HG03066 (cell line): ENCODE data around the gene POLA2.
A peak's percentile ranks its signal among the peaks of the same experiment; 100 is the strongest.
"Not testable (repeated sequence)": the region's sequence is repeated elsewhere in the genome, so short reads cannot be mapped to it uniquely, and the experiment has no call there.

Source experiments
- ATAC-seq: cut with Tn5 transposase; IDR thresholded peaks from one replicate; pipeline ENCODE4 v1.9.1; 2021; ENCODE audit warnings: low read depth; ENCODE audit not compliant: unreplicated experiment

POLA2 gene, protein sequence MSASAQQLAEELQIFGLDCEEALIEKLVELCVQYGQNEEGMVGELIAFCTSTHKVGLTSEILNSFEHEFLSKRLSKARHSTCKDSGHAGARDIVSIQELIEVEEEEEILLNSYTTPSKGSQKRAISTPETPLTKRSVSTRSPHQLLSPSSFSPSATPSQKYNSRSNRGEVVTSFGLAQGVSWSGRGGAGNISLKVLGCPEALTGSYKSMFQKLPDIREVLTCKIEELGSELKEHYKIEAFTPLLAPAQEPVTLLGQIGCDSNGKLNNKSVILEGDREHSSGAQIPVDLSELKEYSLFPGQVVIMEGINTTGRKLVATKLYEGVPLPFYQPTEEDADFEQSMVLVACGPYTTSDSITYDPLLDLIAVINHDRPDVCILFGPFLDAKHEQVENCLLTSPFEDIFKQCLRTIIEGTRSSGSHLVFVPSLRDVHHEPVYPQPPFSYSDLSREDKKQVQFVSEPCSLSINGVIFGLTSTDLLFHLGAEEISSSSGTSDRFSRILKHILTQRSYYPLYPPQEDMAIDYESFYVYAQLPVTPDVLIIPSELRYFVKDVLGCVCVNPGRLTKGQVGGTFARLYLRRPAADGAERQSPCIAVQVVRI

GRCh38 chr11:65261591-65262380 is at the start of gene POLA2:
Gene POLA2, plus strand, starts transcription at chr11:65261962. Its CDS starts 331 bp downstream, at chr11:65262293.
- ATAC-seq, result peak; percentile 75

DNA sequence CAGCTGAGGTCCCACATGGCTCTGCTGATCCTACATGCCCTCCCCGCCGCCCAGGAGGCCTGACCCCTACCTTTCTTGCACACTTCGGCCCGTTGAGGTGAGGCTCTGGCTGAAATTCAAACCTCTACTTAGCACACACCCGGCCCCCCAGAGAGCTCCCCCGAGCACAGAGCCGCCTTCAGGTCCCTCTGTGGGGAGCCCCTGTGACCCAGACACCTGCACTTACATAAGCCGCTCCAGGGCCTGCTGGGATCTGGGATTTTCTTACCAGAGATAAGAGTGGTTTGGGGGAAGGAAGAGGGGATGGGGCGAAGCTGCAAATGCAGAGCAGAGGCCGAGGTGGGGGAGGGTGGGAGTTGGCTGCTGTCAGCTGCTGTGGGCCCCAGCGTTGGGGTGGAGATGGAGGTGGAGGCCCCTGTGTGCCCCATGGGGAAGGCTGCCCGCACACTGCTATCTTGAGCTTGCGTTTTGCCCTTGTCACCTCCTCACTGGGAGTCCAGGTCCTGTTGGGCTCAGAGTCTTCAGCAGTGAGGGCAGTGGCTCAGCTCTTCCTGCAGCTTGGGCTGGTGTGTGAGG is 49.4 kb upstream of the POLA2 start:
- ATAC-seq, result no peak

DNA sequence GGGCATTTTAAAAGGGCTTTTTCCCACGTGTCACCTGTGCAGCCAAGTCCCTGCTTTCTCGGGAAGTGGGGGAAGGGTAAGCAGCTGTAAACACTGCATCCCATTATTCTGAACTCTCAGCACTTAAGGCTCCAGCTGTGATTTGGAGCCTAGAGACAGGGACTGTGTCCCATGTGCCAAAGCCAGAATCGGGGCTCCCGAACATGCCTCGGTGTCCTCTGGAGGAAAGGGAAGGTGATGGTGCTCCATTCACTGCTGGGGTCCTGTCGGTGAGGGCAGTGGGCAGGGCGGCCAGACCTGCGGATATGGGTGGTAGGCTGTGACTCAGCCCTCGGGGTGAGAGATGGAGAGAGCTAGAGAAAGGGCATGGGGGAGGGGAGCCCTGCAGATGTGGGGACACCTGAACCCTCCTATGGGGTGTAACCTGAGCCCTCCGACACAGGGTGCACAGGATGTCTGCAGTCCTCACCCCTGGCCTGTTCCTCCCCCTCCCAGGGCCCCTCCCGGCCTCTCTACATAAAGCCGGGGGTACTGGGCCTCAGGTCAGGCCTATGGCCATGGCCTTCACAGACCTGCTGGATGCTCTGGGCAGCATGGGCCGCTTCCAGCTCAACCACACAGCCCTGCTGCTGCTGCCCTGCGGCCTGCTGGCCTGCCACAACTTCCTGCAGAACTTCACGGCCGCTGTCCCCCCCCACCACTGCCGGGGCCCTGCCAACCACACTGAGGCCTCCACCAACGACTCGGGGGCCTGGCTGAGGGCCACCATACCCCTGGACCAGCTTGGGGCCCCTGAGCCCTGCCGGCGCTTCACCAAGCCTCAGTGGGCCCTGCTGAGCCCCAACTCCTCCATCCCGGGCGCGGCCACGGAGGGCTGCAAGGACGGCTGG is 48.2 kb upstream of the POLA2 start:
- ATAC-seq, result no peak

- ATAC-seq, result no peak
Measured at GRCh38 chr11:65214212-65214845, 47.4 kb upstream of the POLA2 start.

GRCh38 chr11:65215441-65216076 is 46.2 kb upstream of the POLA2 start:
- ATAC-seq, result no peak

GRCh38 chr11:65216830-65217229 is 44.9 kb upstream of the POLA2 start:
- no peak for ATAC-seq

GRCh38 chr11:65217441-65218423 is 44.0 kb upstream of the POLA2 start:
- no peak for ATAC-seq

DNA sequence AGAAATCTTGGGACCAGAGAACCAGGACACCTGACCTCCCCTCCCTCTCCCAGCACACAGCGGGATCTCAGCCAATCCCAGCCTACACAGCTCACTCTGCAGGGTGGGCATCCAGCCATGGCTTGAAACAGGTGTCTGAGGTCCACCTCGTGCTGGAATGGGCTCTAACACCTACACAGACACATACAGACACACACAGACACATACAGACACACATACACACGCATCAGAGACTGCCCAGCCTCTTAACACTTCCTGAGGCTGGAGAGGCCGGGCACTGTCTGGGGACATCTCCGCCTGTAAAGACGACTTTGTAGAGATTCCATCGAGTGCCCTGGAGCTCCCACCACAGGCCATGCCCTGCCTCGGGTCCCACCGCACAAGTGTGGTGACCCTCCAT is 43.3 kb upstream of the POLA2 start:
- ATAC-seq, result no peak

DNA sequence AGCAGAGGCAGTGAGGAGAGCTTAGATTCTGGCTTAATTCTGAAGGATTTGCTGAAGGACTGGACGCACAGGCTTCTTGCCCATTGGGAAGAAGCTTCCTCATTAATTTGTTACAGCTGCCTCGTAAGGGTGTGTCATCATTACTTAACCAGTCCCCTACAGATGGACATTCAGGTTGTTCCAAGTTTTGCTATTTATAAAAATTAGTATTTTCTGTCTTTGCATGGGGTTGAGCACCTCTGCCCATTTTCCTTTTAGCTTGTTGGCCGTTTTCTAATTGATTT is 41.9 kb upstream of the POLA2 start:
- ATAC-seq, result no peak

GRCh38 chr11:65221026-65221425 is 40.7 kb upstream of the POLA2 start:
- ATAC-seq, result no peak

- no peak for ATAC-seq
Measured at GRCh38 chr11:65223011-65223410, 38.8 kb upstream of the POLA2 start.

- no peak for ATAC-seq
Measured at GRCh38 chr11:65224930-65225278, 36.9 kb upstream of the POLA2 start.

- ATAC-seq, result no peak
Measured at GRCh38 chr11:65225279-65226102, 36.3 kb upstream of the POLA2 start.

- ATAC-seq, result no peak
Measured at GRCh38 chr11:65226103-65226442, 35.7 kb upstream of the POLA2 start.

GRCh38 chr11:65227879-65228278 is 33.9 kb upstream of the POLA2 start:
- no peak for ATAC-seq

DNA sequence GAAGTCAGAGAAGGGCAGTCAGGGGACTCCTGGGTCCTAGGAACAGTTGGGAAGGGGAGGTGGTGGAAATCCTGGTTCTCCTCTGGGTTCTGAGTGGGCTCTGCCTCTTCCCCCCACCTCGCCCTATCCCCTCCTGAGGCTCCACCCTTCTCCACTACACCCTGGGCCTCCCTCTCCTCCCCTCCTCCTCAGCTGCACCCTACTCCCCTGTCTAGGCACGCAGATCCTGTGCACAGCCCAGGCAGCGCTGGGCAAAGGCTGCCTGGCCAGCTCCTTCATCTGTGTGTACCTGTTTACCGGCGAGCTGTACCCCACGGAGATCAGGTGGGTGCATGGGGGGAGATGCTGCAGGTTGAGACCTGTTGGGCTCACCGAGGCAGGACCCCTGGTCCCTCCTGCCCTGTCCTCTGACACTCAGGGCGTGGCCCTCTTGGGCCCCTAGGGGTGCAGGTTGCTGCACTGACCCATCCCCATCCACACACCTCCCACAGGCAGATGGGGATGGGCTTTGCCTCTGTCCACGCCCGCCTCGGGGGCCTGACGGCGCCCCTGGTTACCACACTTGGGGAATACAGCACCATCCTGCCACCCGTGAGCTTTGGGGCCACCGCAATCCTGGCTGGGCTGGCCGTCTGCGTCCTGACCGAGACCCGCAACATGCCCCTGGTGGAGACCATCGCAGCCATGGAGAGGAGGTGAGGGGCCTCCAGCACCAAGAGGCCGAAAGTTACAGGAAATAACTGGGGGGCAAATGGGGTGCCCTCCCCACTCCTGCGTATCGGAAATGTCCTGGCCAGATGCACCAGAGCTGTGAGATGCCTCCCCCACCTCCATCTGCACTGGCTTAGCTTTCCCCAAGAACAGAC is 25.3 kb upstream of the POLA2 start:
- ATAC-seq, result no peak

DNA sequence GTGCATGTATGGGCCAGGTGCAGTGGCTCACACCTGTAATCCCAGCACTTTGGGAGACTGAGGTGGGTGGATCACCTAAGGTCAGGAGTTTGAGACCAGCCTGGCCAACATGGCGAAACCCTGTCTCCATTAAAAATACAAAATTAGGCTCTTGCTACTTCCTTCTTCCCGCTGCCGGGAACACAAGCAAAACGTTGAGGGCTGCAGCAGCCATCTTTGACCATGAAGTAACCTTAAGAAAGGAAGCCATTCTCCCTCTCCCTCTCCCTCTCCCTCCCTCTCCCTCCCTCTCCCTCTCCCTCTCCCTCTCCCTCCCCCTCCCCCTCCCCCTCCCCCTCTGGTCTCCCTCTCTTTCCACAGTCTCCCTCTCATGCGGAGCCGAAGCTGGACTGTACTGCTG is 23.5 kb upstream of the POLA2 start:
- not testable (repeated sequence) for ATAC-seq
